A673 (cell line): ENCODE measurements around the gene DYRK1A.

Source experiments
- EZH2 ChIP-seq: fragments of 200-600 bp; sonication (generic); IDR thresholded peaks from 2 replicates; pipeline ENCODE4 v1.6.1; 2017; ENCODE audit warnings: borderline replicate concordance, low read depth, mild to moderate bottlenecking, mixed read lengths, antibody characterized with exemption, low read length; ENCODE audit not compliant: poor library complexity, severe bottlenecking
- TF ChIP-seq, protein P1 (sequence below): fragments of 300-800, 200-600 bp; sonication (generic); conservative IDR thresholded peaks from 2 replicates; pipeline ENCODE4 v1.5.1; 2017; ENCODE audit warnings: low read depth, mild to moderate bottlenecking, antibody characterized with exemption, low read length, moderate library complexity, mixed read lengths

DNA sequence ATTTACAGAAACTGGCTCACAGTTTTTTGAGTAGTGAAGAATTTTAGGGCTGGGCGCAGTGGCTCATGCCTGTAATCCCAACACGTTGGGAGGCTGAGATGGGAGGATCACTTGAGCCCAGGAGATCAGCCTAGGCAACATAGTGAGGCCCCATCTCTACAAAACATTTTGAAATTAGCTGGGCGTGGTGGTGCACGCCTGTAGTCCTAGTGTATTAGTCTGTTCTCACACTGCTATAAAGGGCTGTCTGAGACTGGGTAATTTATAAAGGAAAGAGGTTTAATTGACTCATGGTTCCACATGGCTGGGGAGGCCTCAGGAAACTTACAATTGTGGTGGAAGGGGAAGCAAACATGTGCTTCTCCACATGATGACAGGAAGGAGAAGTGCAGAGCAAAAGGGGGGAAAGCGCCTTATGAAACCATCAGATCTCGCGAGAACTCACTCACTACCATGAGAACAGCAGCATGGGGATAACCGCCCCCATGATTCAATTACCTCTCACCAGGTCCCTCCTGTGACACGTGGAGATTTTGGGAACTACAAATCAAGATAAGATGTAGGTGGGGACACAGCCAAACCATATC is 24.4 kb upstream of the DYRK1A start:
- TF ChIP-seq, protein P1, sequence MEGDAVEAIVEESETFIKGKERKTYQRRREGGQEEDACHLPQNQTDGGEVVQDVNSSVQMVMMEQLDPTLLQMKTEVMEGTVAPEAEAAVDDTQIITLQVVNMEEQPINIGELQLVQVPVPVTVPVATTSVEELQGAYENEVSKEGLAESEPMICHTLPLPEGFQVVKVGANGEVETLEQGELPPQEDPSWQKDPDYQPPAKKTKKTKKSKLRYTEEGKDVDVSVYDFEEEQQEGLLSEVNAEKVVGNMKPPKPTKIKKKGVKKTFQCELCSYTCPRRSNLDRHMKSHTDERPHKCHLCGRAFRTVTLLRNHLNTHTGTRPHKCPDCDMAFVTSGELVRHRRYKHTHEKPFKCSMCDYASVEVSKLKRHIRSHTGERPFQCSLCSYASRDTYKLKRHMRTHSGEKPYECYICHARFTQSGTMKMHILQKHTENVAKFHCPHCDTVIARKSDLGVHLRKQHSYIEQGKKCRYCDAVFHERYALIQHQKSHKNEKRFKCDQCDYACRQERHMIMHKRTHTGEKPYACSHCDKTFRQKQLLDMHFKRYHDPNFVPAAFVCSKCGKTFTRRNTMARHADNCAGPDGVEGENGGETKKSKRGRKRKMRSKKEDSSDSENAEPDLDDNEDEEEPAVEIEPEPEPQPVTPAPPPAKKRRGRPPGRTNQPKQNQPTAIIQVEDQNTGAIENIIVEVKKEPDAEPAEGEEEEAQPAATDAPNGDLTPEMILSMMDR: no peak
- no peak for TF ChIP-seq EZH2
